Testis (tissue), 3 donors: Measurements from ENCODE around the gene OXCT2. TPM values are rescaled to one million over a fixed set of nuclear protein-coding genes. Genes with fewer than 3 reads are reported as not detected.
"Not testable (repeated sequence)": the region's sequence is repeated elsewhere in the genome, so short reads cannot be mapped to it uniquely, and the experiment has no call there.

Experiments
- DNase-seq: peaks from one replicate; pipeline ENCODE4 v3.0.0-alpha.2; 2019
- H3K27ac ChIP-seq, 2 donors: fragments of 200-600 bp; sonication (generic); one replicate each; pipeline ENCODE4 v1.5.1; 2019
- H3K27me3 ChIP-seq: fragments of 200-600 bp; sonication (generic); one replicate; pipeline ENCODE4 v1.5.1; 2019
- H3K36me3 ChIP-seq: fragments of 200-600 bp; sonication (generic); one replicate; pipeline ENCODE4 v1.5.1; 2017; ENCODE audit warnings: low read depth; ENCODE audit errors: missing control alignments
- H3K4me1 ChIP-seq: fragments of 200-600 bp; sonication (generic); one replicate; pipeline ENCODE4 v1.5.1; 2019
- H3K4me3 ChIP-seq, 2 donors: fragments of 200-600 bp; sonication (generic); one replicate each; pipeline ENCODE4 v1.5.1; 2017 to 2019
- H3K9me3 ChIP-seq: fragments of 200-600 bp; sonication (generic); one replicate; pipeline ENCODE4 v1.5.1; 2017
- CTCF ChIP-seq, 3 experiments: fragments of 450-650 bp in 2 of 3; fragments of 200-600 bp in 1 of 3; sonication (generic) in 1 of 3; IDR thresholded peaks; one replicate each; pipeline ENCODE4 v1.5.1; 2016 to 2019; ENCODE audit warnings: antibody characterized with exemption in 3 of 3, mild to moderate bottlenecking in 2 of 3, moderate library complexity in 1 of 3
- POLR2A ChIP-seq: fragments of 450-650 bp; IDR thresholded peaks from one replicate; pipeline ENCODE4 v1.6.1; 2017; ENCODE audit warnings: antibody characterized with exemption, mild to moderate bottlenecking, moderate library complexity
- WGBS, 2 donors: methylation state at CpG; one replicate each; pipeline ENCODE4 v1.1.5; 2018; 5-methylcytosine and 5-hydroxymethylcytosine counted together
- intact Hi-C: fragments of 100-400 bp; cut with DNase I; formaldehyde crosslinking; loops from one replicate; pipeline ENCODE4 v1.15.1; 2023; ENCODE audit warnings: low total_unique reads
- polyA plus RNA-seq: library from polyadenylated mRNA; stranded (reverse); fragments of 350-450 nt; fragmentation: Illumina TruSeq; extraction: RNeasy Lipid Tissue Mini Kit (QIAGEN cat#74804); gene quantifications from one replicate; pipeline ENCODE4 v1.2.3, GENCODE V29; 2014; ENCODE audit warnings: low read depth, low replicate concordance; ENCODE audit not compliant: insufficient read depth
- total RNA-seq, 2 donors: library from RNA; depleted of rRNA; stranded (reverse); fragments of >200 nt; gene quantifications; one replicate each; pipeline ENCODE4 v1.2.3, GENCODE V29; 2016

Gene OXCT2
- total and polyA plus RNA-seq, 3 donors from 2014 or later: 28.6 to 90.0 (median 78.8) TPM

- H3K4me3 ChIP-seq: no peak overlapping the region
- no peak overlapping the region for H3K27ac ChIP-seq
- intact Hi-C loops: no loop called here
- no peaks in the 10 kb centered on the region for H3K27me3 ChIP-seq
- H3K36me3 ChIP-seq: no peaks in the 10 kb centered on the region
- TF ChIP-seq CTCF (IDR thresholded peaks at IDR 0.05) (no peak), POLR2A (no peak)
- DNase-seq: no peak
- no peaks in the 10 kb centered on the region for H3K9me3 ChIP-seq
- no peaks in the 10 kb centered on the region for H3K4me1 ChIP-seq
- 96 to 97% methylated on average over 2 of the region's 2 CpGs for WGBS, 2 donors
Measured at GRCh38 chr1:39791838-39792237, 20.7 kb upstream of the OXCT2 start.

- TF ChIP-seq CTCF (IDR thresholded peaks at IDR 0.05) (no peak), POLR2A (no peak)
- Histone ChIP-seq H3K9me3 (no peaks in the 10 kb centered on the region), H3K4me3 (peak overlapping the region; percentile 57 to 59), H3K27me3 (no peaks in the 10 kb centered on the region), H3K27ac (no peak overlapping the region), H3K4me1 (no peaks in the 10 kb centered on the region), H3K36me3 (no peaks in the 10 kb centered on the region)
- 48 to 49% methylated on average over 15 of the region's 15 CpGs for WGBS, 2 donors
- intact Hi-C loops: no loop called here
- no peak for DNase-seq
Measured at GRCh38 chr1:39789571-39790110, 18.5 kb upstream of the OXCT2 start.

GRCh38 chr1:39788758-39789570 lies 17.8 kb upstream of the OXCT2 start, which contains the start of gene BMP8B:
Gene BMP8B, minus strand, starts transcription at chr1:39788865. Its CDS starts 380 bp downstream, at chr1:39788485.
- intact Hi-C loops: no loop called here
- TF ChIP-seq POLR2A: no peak
- TF ChIP-seq CTCF (IDR thresholded peaks at IDR 0.05): no peak
- Histone ChIP-seq H3K27ac (no peak within 1 kb of the TSS), H3K4me3 (peak within 1 kb of the TSS; percentile 57 to 59), H3K27me3 (no peaks in the 10 kb centered on the region), H3K4me1 (no peaks in the 10 kb centered on the region), H3K36me3 (no peaks in the 10 kb centered on the region), H3K9me3 (no peaks in the 10 kb centered on the region)
- 2 to 10% methylated on average over 6 to 43 of the region's 91 CpGs for WGBS, 2 donors
- peak; percentile 80 for DNase-seq

GRCh38 chr1:39788426-39788757 lies 17.2 kb upstream of the OXCT2 start:
- peak overlapping the region; percentile 57 to 59 for H3K4me3 ChIP-seq

GRCh38 chr1:39787964-39788363 lies 16.8 kb upstream of the OXCT2 start:
- H3K9me3 ChIP-seq, H3K27ac ChIP-seq, DNase-seq, intact Hi-C loops, H3K36me3 ChIP-seq, H3K27me3 ChIP-seq, H3K4me1 ChIP-seq: not testable (repeated sequence)
- peak overlapping the region in 1 of 2 donors; percentile 57 for H3K4me3 ChIP-seq
- 3 to 19% methylated on average over 5 to 46 of the region's 55 CpGs for WGBS, 2 donors

More at GRCh38 chr1:39788426-39788757, 17.2 kb upstream of the OXCT2 start:
- no CpG with 5 or more reads among the region's 51 CpGs for WGBS, 2 donors
- Histone ChIP-seq H3K27me3 (no peaks in the 10 kb centered on the region), H3K27ac (no peak overlapping the region), H3K36me3 (no peaks in the 10 kb centered on the region), H3K9me3 (no peaks in the 10 kb centered on the region), H3K4me1 (no peaks in the 10 kb centered on the region)
- no peak for DNase-seq
- intact Hi-C loops: no loop called here
- TF ChIP-seq POLR2A: no peak
- TF ChIP-seq CTCF (IDR thresholded peaks at IDR 0.05): no peak
